Tibial artery (tissue), 4 donors: ENCODE results near the gene P2RX3.

ENCODE experiments used
- DNase-seq, 2 donors: peaks; one replicate each; pipeline ENCODE4 v3.0.0-alpha.2; 2019
- H3K27ac ChIP-seq, 2 donors: fragments of 200-600 bp; sonication (generic) in 1 of 2; 1 replicate in 1 of 2; 2 replicates in 1 of 2; pipeline ENCODE4 v1.5.1; 2018 to 2019; ENCODE audit warnings: mild to moderate bottlenecking in 1 of 2
- H3K27me3 ChIP-seq, 2 donors: fragments of 200-600 bp; sonication (generic) in 1 of 2; one replicate each; pipeline versions ENCODE4 v1.5.1 to v1.6.0; 2016 to 2019
- H3K36me3 ChIP-seq, 3 donors: fragments of 200-600 bp; sonication (generic) in 2 of 3; one replicate each; pipeline ENCODE4 v1.5.1; 2016 to 2019; ENCODE audit warnings: mild to moderate bottlenecking in 2 of 3
- H3K4me1 ChIP-seq, 4 donors: fragments of 200-600 bp; sonication (generic) in 2 of 4; 1 replicate in 3 of 4; 2 replicates in 1 of 4; pipeline ENCODE4 v1.5.1; 2016 to 2019
- H3K4me3 ChIP-seq, 2 donors: fragments of 200-600 bp; sonication (generic) in 1 of 2; 1 replicate in 1 of 2; 2 replicates in 1 of 2; pipeline ENCODE4 v1.5.1; 2018 to 2019; ENCODE audit warnings: mild to moderate bottlenecking in 2 of 2
- H3K9me3 ChIP-seq, 3 donors: fragments of 200-600 bp; sonication (generic) in 1 of 3; one replicate each; pipeline ENCODE4 v1.5.1; 2016 to 2019
- CTCF ChIP-seq, 2 experiments: fragments of 200-600 bp in 1 of 2; fragments of 450-650 bp in 1 of 2; IDR thresholded peaks; one replicate each; pipeline ENCODE4 v1.5.1; 2017 to 2019; ENCODE audit warnings: antibody characterized with exemption in 2 of 2, mild to moderate bottlenecking in 1 of 2, moderate library complexity in 1 of 2
- intact Hi-C: fragments of 100-400 bp; cut with DNase I; formaldehyde crosslinking; loops from one replicate; pipeline ENCODE4 v1.15.0; 2023; ENCODE audit warnings: low total_unique reads

The P2RX3 gene

GRCh38 chr11:57324154-57324885 lies 13.8 kb upstream of the P2RX3 start:
- peaks cover 37 to 47% (median 44%) of the 10 kb centered on the region in 3 donors for H3K36me3 ChIP-seq
- DNase-seq: peak in 1 of 2 donors; percentile 81
- no peaks in the 10 kb centered on the region for H3K9me3 ChIP-seq
- TF ChIP-seq CTCF (IDR thresholded peaks at IDR 0.05): no peak
- H3K27me3 ChIP-seq: no peaks in the 10 kb centered on the region
- H3K4me3 ChIP-seq: peak overlapping the region; percentile 81 to 92
- peak overlapping the region; percentile 94 to 98 for H3K27ac ChIP-seq
- H3K4me1 ChIP-seq: peaks cover 4 to 54% (median 46%) of the 10 kb centered on the region in 4 donors
- intact Hi-C loops: no loop called here

GRCh38 chr11:57324886-57325734 lies 13.0 kb upstream of the P2RX3 start, which contains the start of gene TNKS1BP1:
Gene TNKS1BP1 (minus strand): TSS chr11:57324952. CDS start chr11:57321885, 3,067 bp downstream.
- peak within 1 kb of the TSS; percentile 94 to 98 for H3K27ac ChIP-seq
- TF ChIP-seq CTCF (IDR thresholded peaks at IDR 0.05): no peak
- H3K27me3 ChIP-seq: no peaks in the 10 kb centered on the region
- H3K9me3 ChIP-seq: no peaks in the 10 kb centered on the region
- intact Hi-C loops: no loop called here
- DNase-seq: peak; percentile 99 to 100
- peaks cover 4 to 48% (median 39%) of the 10 kb centered on the region in 4 donors for H3K4me1 ChIP-seq
- H3K36me3 ChIP-seq: peaks cover 37 to 47% (median 44%) of the 10 kb centered on the region in 3 donors
- H3K4me3 ChIP-seq: peak within 1 kb of the TSS; percentile 81 to 92

- intact Hi-C loops: no loop called here
- H3K27ac ChIP-seq: peak overlapping the region; percentile 94 to 98
- peak; percentile 78 to 85 for DNase-seq
- H3K9me3 ChIP-seq: no peaks in the 10 kb centered on the region
- no peak for TF ChIP-seq CTCF (IDR thresholded peaks at IDR 0.05)
- H3K27me3 ChIP-seq: no peaks in the 10 kb centered on the region
- H3K4me3 ChIP-seq: peak overlapping the region; percentile 81 to 92
- peaks cover 4 to 42% (median 33%) of the 10 kb centered on the region in 4 donors for H3K4me1 ChIP-seq
- peaks cover 35 to 47% (median 44%) of the 10 kb centered on the region in 3 donors for H3K36me3 ChIP-seq
Measured at GRCh38 chr11:57325735-57326048, 12.5 kb upstream of the P2RX3 start.

GRCh38 chr11:57327721-57328120 lies 10.4 kb upstream of the P2RX3 start:
- intact Hi-C loops: no loop called here
- H3K27ac ChIP-seq: no peak overlapping the region
- no peaks in the 10 kb centered on the region for H3K9me3 ChIP-seq
- no peak for DNase-seq
- no peak overlapping the region for H3K4me3 ChIP-seq
- no peaks in the 10 kb centered on the region for H3K27me3 ChIP-seq
- TF ChIP-seq CTCF (IDR thresholded peaks at IDR 0.05): no peak
- H3K36me3 ChIP-seq: peaks cover 48 to 66% (median 60%) of the 10 kb centered on the region in 3 donors
- H3K4me1 ChIP-seq: peaks cover 0 to 25% (median 20%) of the 10 kb centered on the region in 4 donors

GRCh38 chr11:57330029-57330428 lies 8.1 kb upstream of the P2RX3 start:
- TF ChIP-seq CTCF (IDR thresholded peaks at IDR 0.05): no peak
- Histone ChIP-seq H3K27me3 (no peaks in the 10 kb centered on the region), H3K4me3 (no peak overlapping the region), H3K36me3 (peaks cover 51 to 74% (median 65%) of the 10 kb centered on the region in 3 donors), H3K9me3 (no peaks in the 10 kb centered on the region), H3K27ac (no peak overlapping the region), H3K4me1 (peaks cover 0 to 23% (median 22%) of the 10 kb centered on the region in 4 donors)
- no peak for DNase-seq
- intact Hi-C loops: no loop called here
